SU-DHL-6 (cell line): Measurements from ENCODE around the gene TSC22D4.

Experiments used
- H2AFZ ChIP-seq: fragments of 200-600 bp; sonication (generic); 2 replicates; pipeline ENCODE4 v1.6.1; 2014; ENCODE audit warnings: low read depth, mild to moderate bottlenecking, moderate library complexity, mixed read lengths, antibody characterized with exemption, low read length; ENCODE audit not compliant: severe bottlenecking
- H3F3A ChIP-seq: fragments of 200-600 bp; shearing (Covaris generic); 2 replicates; pipeline ENCODE4 v1.6.0; 2016; ENCODE audit warnings: antibody characterized with exemption, mild to moderate bottlenecking; ENCODE audit not compliant: insufficient read depth
- H3K27ac ChIP-seq: fragments of 200-600 bp; sonication (generic); 2 replicates; pipeline ENCODE4 v1.5.1; 2016; ENCODE audit warnings: low read depth, mild to moderate bottlenecking, low read length, moderate library complexity, mixed read lengths
- H3K27me3 ChIP-seq: fragments of 200-600 bp; sonication (generic), shearing (Covaris generic); 2 replicates; pipeline ENCODE4 v1.6.0; 2014; ENCODE audit warnings: mild to moderate bottlenecking, low read length
- H3K36me3 ChIP-seq: fragments of 200-600 bp; sonication (generic); 2 replicates; pipeline ENCODE4 v1.6.1; 2014; ENCODE audit warnings: mild to moderate bottlenecking, low read length, mixed read lengths
- H3K4me2 ChIP-seq: fragments of 300-600, 200-600 bp; shearing (Covaris generic), sonication (generic); 2 replicates; pipeline ENCODE4 v1.6.0; 2014; ENCODE audit warnings: low read length, low read depth, mild to moderate bottlenecking; ENCODE audit not compliant: poor library complexity, severe bottlenecking
- H3K4me3 ChIP-seq: fragments of 200-600 bp; sonication (generic); 2 replicates; pipeline ENCODE4 v1.5.1; 2014; ENCODE audit warnings: antibody characterized with exemption, low read length, mild to moderate bottlenecking, mixed read lengths; ENCODE audit not compliant: insufficient read depth, poor library complexity, severe bottlenecking
- H3K79me2 ChIP-seq: fragments of 200-600 bp; sonication (generic); 2 replicates; pipeline ENCODE4 v1.6.1; 2014; ENCODE audit warnings: mild to moderate bottlenecking, low read length, moderate library complexity; ENCODE audit not compliant: insufficient read depth
- H3K9ac ChIP-seq: fragments of 200-600 bp; sonication (generic); 2 replicates; pipeline ENCODE4 v1.7.0; 2014; ENCODE audit warnings: mild to moderate bottlenecking, low read length
- H3K9me2 ChIP-seq: fragments of 200-600 bp; sonication (generic); replicated peaks from 2 replicates; pipeline ENCODE4 v1.6.1; 2014; ENCODE audit warnings: low read length; ENCODE audit not compliant: insufficient read depth
- H3K9me3 ChIP-seq: fragments of 200-600 bp; sonication (generic); 2 replicates; pipeline ENCODE4 v1.6.1; 2014; ENCODE audit warnings: low read length, mixed read lengths; ENCODE audit not compliant: insufficient read depth
- H4K20me1 ChIP-seq: fragments of 200-600 bp; sonication (generic); 2 replicates; pipeline ENCODE4 v1.6.1; 2014; ENCODE audit warnings: low read depth, mild to moderate bottlenecking, antibody characterized with exemption, low read length, moderate library complexity, mixed read lengths
- EZH2phosphoT487 ChIP-seq: fragments of 200-600 bp; sonication (generic), shearing (Covaris generic); conservative IDR thresholded peaks from 2 replicates; pipeline ENCODE4 v1.6.1; 2018; ENCODE audit warnings: mild to moderate bottlenecking, antibody characterized with exemption, low read length, moderate library complexity, mixed read lengths
- TF ChIP-seq, protein P1 (sequence below): fragments of 200-600 bp; sonication (generic); IDR thresholded peaks from one replicate; pipeline ENCODE4 v1.5.1; 2017; ENCODE audit warnings: antibody characterized with exemption, mild to moderate bottlenecking, low read length, moderate library complexity; ENCODE audit not compliant: insufficient read depth, poor library complexity, severe bottlenecking

The TSC22D4 gene

DNA sequence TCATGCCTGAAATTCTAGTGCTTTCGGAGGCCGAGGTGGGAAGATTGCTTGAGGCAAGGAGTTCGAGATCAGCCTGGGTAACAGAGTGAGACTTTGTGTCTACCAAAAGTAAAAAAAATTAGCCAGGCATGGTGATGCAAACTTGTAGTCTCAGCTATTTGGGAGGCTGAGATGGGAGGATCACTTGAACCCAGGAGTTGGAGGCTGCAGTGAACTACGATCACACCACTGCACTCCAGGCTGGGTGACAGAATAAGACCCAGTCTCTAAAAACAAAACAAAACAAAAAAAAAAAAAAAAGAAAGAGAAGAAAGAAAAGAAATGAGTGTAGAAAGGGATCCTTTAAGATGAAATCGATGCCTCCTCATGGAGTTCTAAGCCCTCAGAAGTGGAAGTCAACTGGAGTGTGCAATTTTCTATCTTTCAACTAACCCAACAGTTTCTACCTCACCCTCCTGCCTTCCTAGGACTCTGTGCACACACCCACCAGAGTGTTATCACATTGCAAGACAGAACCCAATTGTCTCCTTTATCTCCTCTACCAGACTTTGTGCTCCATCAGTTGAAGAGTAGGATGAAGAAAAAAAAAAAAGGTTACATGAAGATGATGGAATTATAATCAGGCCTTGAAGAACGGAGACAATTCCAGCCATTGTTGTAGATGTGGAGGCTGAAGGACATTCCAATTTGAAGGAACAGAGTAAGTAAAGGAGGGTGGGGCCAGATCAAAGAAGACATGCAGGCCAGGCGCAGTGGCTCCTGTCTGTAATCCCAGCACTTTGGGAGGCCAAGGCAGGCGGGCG lies 31.6 kb upstream of the TSC22D4 start:
- no peaks in the 10 kb centered on the region for H3K9me2 ChIP-seq
- H3K4me2 ChIP-seq = no peak overlapping the region
- no peaks in the 10 kb centered on the region for H3K9me3 ChIP-seq
- H3K36me3 ChIP-seq = no peaks in the 10 kb centered on the region
- no peak overlapping the region for H3K9ac ChIP-seq
- no peaks in the 10 kb centered on the region for H3F3A ChIP-seq
- no peaks in the 10 kb centered on the region for H3K27me3 ChIP-seq
- H4K20me1 ChIP-seq = no peaks in the 10 kb centered on the region
- TF ChIP-seq, protein P1, sequence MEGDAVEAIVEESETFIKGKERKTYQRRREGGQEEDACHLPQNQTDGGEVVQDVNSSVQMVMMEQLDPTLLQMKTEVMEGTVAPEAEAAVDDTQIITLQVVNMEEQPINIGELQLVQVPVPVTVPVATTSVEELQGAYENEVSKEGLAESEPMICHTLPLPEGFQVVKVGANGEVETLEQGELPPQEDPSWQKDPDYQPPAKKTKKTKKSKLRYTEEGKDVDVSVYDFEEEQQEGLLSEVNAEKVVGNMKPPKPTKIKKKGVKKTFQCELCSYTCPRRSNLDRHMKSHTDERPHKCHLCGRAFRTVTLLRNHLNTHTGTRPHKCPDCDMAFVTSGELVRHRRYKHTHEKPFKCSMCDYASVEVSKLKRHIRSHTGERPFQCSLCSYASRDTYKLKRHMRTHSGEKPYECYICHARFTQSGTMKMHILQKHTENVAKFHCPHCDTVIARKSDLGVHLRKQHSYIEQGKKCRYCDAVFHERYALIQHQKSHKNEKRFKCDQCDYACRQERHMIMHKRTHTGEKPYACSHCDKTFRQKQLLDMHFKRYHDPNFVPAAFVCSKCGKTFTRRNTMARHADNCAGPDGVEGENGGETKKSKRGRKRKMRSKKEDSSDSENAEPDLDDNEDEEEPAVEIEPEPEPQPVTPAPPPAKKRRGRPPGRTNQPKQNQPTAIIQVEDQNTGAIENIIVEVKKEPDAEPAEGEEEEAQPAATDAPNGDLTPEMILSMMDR = no peak
- TF ChIP-seq EZH2phosphoT487 = no peak
- H2AFZ ChIP-seq = no peak overlapping the region
- H3K4me3 ChIP-seq = no peak overlapping the region
- no peak overlapping the region for H3K27ac ChIP-seq
- no peaks in the 10 kb centered on the region for H3K79me2 ChIP-seq

DNA sequence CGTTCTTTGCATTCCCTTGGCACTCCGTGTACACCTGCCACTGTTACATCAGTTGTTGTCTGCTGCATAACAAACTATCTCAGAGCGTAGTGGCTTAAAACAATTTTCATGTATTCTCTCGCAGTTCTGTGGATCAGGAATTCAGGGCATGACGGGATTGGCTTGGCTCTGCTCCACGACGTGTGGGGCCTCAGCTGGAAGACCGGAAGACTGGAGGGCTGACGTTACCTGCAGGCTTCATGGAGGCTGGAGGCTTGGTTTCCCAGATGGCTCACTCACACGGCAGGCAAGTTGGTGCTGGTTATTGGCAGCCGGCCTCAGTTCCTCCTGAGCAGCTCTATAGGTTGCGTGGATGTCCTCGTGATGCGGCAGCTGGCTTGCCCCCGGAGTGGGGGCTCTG lies 30.2 kb upstream of the TSC22D4 start:
- no peak for TF ChIP-seq EZH2phosphoT487
- TF ChIP-seq, protein P1 = no peak
- Histone ChIP-seq H3K9me2 (no peaks in the 10 kb centered on the region), H3F3A (no peaks in the 10 kb centered on the region), H3K27me3 (no peaks in the 10 kb centered on the region), H3K27ac (no peak overlapping the region), H3K4me3 (no peak overlapping the region), H3K36me3 (no peaks in the 10 kb centered on the region), H2AFZ (no peak overlapping the region), H3K9me3 (no peaks in the 10 kb centered on the region), H3K9ac (no peak overlapping the region), H3K4me2 (no peak overlapping the region), H3K79me2 (no peaks in the 10 kb centered on the region), H4K20me1 (no peaks in the 10 kb centered on the region)

- H3K36me3 ChIP-seq = no peaks in the 10 kb centered on the region
- H3K9me2 ChIP-seq = no peaks in the 10 kb centered on the region
- no peak overlapping the region for H3K9ac ChIP-seq
- no peaks in the 10 kb centered on the region for H4K20me1 ChIP-seq
- H3K27me3 ChIP-seq = no peaks in the 10 kb centered on the region
- no peak overlapping the region for H3K4me3 ChIP-seq
- no peak overlapping the region for H2AFZ ChIP-seq
- H3K9me3 ChIP-seq = no peaks in the 10 kb centered on the region
- H3K79me2 ChIP-seq = no peaks in the 10 kb centered on the region
- H3F3A ChIP-seq = no peaks in the 10 kb centered on the region
- no peak overlapping the region for H3K27ac ChIP-seq
- TF ChIP-seq EZH2phosphoT487 = no peak
- TF ChIP-seq, protein P1 = no peak
- no peak overlapping the region for H3K4me2 ChIP-seq
Observed at GRCh38 chr7:100506356-100506923, 27.4 kb upstream of the TSC22D4 start.
